Skeletal muscle tissue (tissue), 4 donors: Measurements from ENCODE around the gene IGSF9B. TPM values are rescaled to one million over a fixed set of nuclear protein-coding genes. Genes with fewer than 3 reads are reported as not detected.
A peak's percentile ranks its signal among the peaks of the same experiment; 100 is the strongest.

Experiments used
- H3K27ac ChIP-seq: one replicate; pipeline ENCODE4 v1.7.0; 2013; ENCODE audit warnings: mild to moderate bottlenecking, low read depth, low read length, inconsistent platforms
- H3K27me3 ChIP-seq, 3 donors: one replicate each; pipeline ENCODE4 v1.7.0; 2013; ENCODE audit warnings: low read length in 3 of 3; ENCODE audit not compliant: control insufficient read depth in 3 of 3, insufficient read depth in 3 of 3
- H3K36me3 ChIP-seq, 3 donors: one replicate each; pipeline ENCODE4 v1.7.0; 2013; ENCODE audit warnings: low read length in 3 of 3; ENCODE audit not compliant: control insufficient read depth in 3 of 3, insufficient read depth in 3 of 3
- H3K4me1 ChIP-seq, 3 donors: one replicate each; pipeline ENCODE4 v1.7.0; 2013; ENCODE audit warnings: low read length in 3 of 3, mild to moderate bottlenecking in 3 of 3; ENCODE audit not compliant: control insufficient read depth in 3 of 3, insufficient read depth in 3 of 3
- H3K4me3 ChIP-seq, 3 donors: one replicate each; pipeline ENCODE4 v1.7.0; 2013; ENCODE audit warnings: low read length in 3 of 3
- H3K9ac ChIP-seq, 3 donors: one replicate each; pipeline ENCODE4 v1.7.0; 2013; ENCODE audit warnings: low read length in 3 of 3, mild to moderate bottlenecking in 3 of 3, moderate library complexity in 2 of 3, low read depth in 1 of 3
- H3K9me3 ChIP-seq, 3 donors: one replicate each; pipeline ENCODE4 v1.7.0; 2013; ENCODE audit warnings: low read length in 3 of 3; ENCODE audit not compliant: control insufficient read depth in 3 of 3
- total RNA-seq: library from RNA; depleted of rRNA; stranded (reverse); fragments of >200 nt; gene quantifications from one replicate; pipeline ENCODE4 v1.2.3, GENCODE V29; 2014
- donor health status: Osteomylitis.

Gene IGSF9B
- total RNA-seq, 1 donor from 2014 or later: 4.7 TPM

- H3K27ac ChIP-seq: peak overlapping the region; percentile 78
- peak overlapping the region; percentile 62 to 69 (median 66) for H3K4me3 ChIP-seq
- peaks cover 54 to 91% (median 64%) of the 10 kb centered on the region in 3 donors for H3K4me1 ChIP-seq
- H3K27me3 ChIP-seq: peaks cover 16 to 55% (median 44%) of the 10 kb centered on the region in 3 donors
- no peaks in the 10 kb centered on the region for H3K36me3 ChIP-seq
- H3K9ac ChIP-seq: peak overlapping the region; percentile 70 to 80 (median 73)
- no peaks in the 10 kb centered on the region for H3K9me3 ChIP-seq
These were observed 5.9 kb downstream of the IGSF9B start for GRCh38 chr11:133950874-133951326.

GRCh38 chr11:133950421-133950820, 6.3 kb downstream of the IGSF9B start:
- peaks cover 57 to 94% (median 67%) of the 10 kb centered on the region in 3 donors for H3K4me1 ChIP-seq
- peaks cover 16 to 54% (median 43%) of the 10 kb centered on the region in 3 donors for H3K27me3 ChIP-seq
- no peaks in the 10 kb centered on the region for H3K36me3 ChIP-seq
- H3K9ac ChIP-seq: peak overlapping the region in 2 of 3 donors; percentile 73 to 80
- peak overlapping the region; percentile 62 to 69 (median 66) for H3K4me3 ChIP-seq
- H3K9me3 ChIP-seq: no peaks in the 10 kb centered on the region
- no peak overlapping the region for H3K27ac ChIP-seq

- no peaks in the 10 kb centered on the region for H3K9me3 ChIP-seq
- H3K27ac ChIP-seq: no peak overlapping the region
- H3K4me1 ChIP-seq: peaks cover 58 to 94% (median 70%) of the 10 kb centered on the region in 3 donors
- H3K36me3 ChIP-seq: no peaks in the 10 kb centered on the region
- H3K27me3 ChIP-seq: peaks cover 5 to 42% (median 31%) of the 10 kb centered on the region in 3 donors
- H3K9ac ChIP-seq: no peak overlapping the region
- no peak overlapping the region for H3K4me3 ChIP-seq
These were observed 7.6 kb downstream of the IGSF9B start for GRCh38 chr11:133949129-133949528.

DNA sequence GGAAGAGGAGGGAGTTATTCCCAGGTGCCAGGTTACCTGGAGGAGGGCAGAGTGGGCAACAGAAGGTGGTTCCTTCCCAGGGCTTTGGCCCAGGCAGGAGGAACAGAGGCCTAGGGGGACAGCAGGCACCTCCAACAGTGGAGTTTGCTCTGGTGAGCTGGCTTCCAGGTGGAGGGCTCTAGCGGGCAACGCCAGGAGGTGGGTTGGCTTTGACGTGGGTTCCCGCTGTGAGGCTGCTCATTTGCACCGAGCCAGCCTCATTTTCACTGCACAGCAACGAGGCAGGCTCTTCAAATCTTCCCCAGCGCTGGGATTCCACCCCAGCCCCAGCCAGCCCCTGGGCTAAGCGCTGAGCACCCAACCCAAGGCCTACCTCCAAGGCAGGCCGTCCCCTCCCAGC, 8.1 kb downstream of the IGSF9B start:
- H3K4me3 ChIP-seq: no peak overlapping the region
- H3K27ac ChIP-seq: no peak overlapping the region
- H3K9me3 ChIP-seq: no peaks in the 10 kb centered on the region
- no peak overlapping the region for H3K9ac ChIP-seq
- peaks cover 58 to 93% (median 70%) of the 10 kb centered on the region in 3 donors for H3K4me1 ChIP-seq
- H3K27me3 ChIP-seq: peaks cover under 1 to 38% (median 27%) of the 10 kb centered on the region in 3 donors
- peaks cover 0 to 2% (median 0%) of the 10 kb centered on the region in 3 donors for H3K36me3 ChIP-seq

DNA sequence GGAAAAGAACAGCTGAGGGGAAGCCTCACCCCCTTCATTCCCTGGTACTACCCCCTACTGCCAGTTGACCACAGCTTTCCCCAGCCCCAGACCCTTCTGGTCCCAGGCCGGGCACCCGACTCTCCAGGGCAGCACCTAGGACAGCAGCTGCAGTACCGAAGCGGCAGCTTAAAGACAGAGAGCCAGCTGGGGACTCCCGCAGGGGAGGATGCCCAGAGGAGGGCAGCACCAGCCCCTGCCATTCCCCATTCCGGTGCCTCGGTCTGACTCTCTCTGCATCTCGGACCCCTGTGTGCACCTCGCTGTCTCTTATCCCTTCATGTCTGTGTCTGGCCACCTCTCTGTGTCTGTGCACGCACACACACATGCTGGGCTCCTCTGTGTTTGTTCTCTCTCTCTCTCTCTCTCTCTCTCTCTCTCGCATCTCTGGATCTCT, 9.4 kb downstream of the IGSF9B start:
- Histone ChIP-seq H3K27ac (no peak overlapping the region), H3K9me3 (no peaks in the 10 kb centered on the region), H3K36me3 (peaks cover 0 to 2% (median 0%) of the 10 kb centered on the region in 3 donors), H3K9ac (no peak overlapping the region), H3K27me3 (peaks cover 0 to 26% (median 18%) of the 10 kb centered on the region in 3 donors), H3K4me3 (peak overlapping the region in 1 of 3 donors; percentile 5), H3K4me1 (peaks cover 57 to 84% (median 70%) of the 10 kb centered on the region in 3 donors)

DNA sequence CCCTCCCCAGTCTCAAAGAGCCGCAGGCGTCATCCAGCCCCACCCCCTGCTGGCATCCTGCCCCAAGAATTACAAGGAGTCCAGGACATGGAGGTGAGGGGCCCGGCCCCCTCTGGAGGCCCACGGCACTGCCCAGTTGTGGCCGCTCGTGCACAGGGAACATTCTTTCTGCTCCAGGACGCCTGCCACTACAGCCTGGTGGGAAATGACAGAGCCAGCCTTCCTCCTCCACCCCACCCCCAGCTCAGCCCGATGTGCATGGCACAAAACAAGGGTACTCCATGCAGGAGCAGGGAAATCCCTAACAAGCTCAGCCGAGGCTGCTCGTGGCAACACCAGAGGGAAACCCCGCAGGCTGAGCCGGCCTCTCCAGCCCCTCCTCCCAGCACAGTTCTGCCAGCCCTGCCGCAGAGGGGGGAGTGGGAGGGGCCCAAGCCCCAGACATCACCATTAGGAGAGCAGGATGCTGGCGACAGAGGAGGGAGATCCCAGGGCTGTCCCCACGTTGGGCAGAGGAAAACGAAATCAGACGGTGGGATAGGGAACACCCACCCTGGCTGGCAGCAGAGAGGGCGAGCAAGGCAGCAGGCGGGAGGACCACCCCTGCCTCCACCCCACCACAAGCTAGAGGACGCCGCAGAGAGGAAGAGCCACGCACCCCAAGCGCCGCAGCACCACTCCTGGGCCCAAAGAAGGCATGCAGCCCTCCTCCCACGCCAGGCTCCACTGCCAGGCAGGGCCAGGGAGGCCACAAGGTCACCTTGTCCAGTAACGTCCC, 10.0 kb downstream of the IGSF9B start:
- H3K36me3 ChIP-seq: peaks cover 0 to 2% (median 0%) of the 10 kb centered on the region in 3 donors
- H3K27me3 ChIP-seq: peaks cover 0 to 23% (median 15%) of the 10 kb centered on the region in 3 donors
- peak overlapping the region in 1 of 3 donors; percentile 23 for H3K9ac ChIP-seq
- no peak overlapping the region for H3K27ac ChIP-seq
- peak overlapping the region in 2 of 3 donors; percentile 5 to 29 for H3K4me3 ChIP-seq
- H3K4me1 ChIP-seq: peaks cover 51 to 78% (median 64%) of the 10 kb centered on the region in 3 donors
- H3K9me3 ChIP-seq: no peaks in the 10 kb centered on the region

- Histone ChIP-seq H3K4me1 (peaks cover 44 to 71% (median 57%) of the 10 kb centered on the region in 3 donors), H3K9me3 (no peaks in the 10 kb centered on the region), H3K36me3 (peaks cover 0 to 3% (median 2%) of the 10 kb centered on the region in 3 donors), H3K9ac (no peak overlapping the region), H3K27ac (no peak overlapping the region), H3K27me3 (peaks cover 0 to 21% (median 15%) of the 10 kb centered on the region in 3 donors), H3K4me3 (peak overlapping the region in 1 of 3 donors; percentile 13)
These were observed 10.7 kb downstream of the IGSF9B start for GRCh38 chr11:133946051-133946450.

- Histone ChIP-seq H3K4me3 (peak overlapping the region in 2 of 3 donors; percentile 35 to 51), H3K9me3 (no peaks in the 10 kb centered on the region), H3K4me1 (peaks cover 37 to 65% (median 50%) of the 10 kb centered on the region in 3 donors), H3K27ac (no peak overlapping the region), H3K27me3 (peaks cover 0 to 21% (median 15%) of the 10 kb centered on the region in 3 donors), H3K36me3 (peaks cover 2 to 3% (median 3%) of the 10 kb centered on the region in 3 donors), H3K9ac (no peak overlapping the region)
These were observed 11.4 kb downstream of the IGSF9B start for GRCh38 chr11:133945087-133945974.

DNA sequence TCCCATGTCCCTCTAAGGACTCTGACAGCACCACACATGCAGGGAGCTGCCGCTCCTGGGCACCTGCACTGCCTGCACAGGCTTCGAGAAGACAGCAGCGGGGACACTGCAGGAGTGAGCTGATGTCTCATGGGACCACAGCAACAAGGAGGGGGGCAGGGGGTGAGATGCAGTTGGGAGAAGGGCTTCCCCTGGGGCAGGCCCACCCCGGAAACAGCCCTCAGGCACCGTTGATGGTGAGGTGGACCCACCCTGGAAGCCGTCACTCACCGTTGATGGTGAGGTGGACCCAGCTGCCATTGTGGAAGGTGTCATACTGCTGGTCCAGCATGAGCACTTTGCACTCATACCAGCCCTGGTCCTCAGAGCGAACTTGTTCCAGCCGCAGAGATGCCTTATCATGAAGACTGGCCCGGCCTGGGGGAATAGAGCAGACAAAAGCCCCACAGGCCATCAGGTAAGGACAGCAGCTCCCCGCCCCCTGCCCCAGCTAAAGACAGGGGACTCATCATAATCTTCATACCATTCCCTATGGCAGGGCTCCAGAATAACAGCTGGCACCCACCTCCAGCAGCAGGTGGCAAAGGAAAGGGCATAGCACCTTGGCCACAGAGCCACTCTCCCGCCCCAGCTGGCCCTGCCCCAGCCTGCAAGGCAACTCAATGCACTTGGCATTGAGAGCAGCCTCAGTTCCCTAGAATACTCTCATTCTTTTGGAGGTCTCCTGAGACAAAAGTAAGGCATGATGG, 12.6 kb downstream of the IGSF9B start:
- Histone ChIP-seq H3K9me3 (no peaks in the 10 kb centered on the region), H3K4me3 (no peak overlapping the region), H3K4me1 (peaks cover 30 to 53% (median 44%) of the 10 kb centered on the region in 3 donors), H3K36me3 (peaks cover 4 to 13% (median 5%) of the 10 kb centered on the region in 3 donors), H3K27ac (no peak overlapping the region), H3K9ac (no peak overlapping the region), H3K27me3 (peaks cover 0 to 15% (median 13%) of the 10 kb centered on the region in 3 donors)
